Activated CD8-positive, alpha-beta memory T cell treated with anti-CD3 and anti-CD28 coated beads, Interleukin-2, amount 50 U/mL, for 1 hour (primary cell): Measurements from ENCODE around the gene NUP210.

Source experiments
- DNase-seq: peaks from one replicate; pipeline ENCODE4 v3.0.0-alpha.2; 2020; ENCODE audit errors: extremely low read depth

Gene NUP210

DNA sequence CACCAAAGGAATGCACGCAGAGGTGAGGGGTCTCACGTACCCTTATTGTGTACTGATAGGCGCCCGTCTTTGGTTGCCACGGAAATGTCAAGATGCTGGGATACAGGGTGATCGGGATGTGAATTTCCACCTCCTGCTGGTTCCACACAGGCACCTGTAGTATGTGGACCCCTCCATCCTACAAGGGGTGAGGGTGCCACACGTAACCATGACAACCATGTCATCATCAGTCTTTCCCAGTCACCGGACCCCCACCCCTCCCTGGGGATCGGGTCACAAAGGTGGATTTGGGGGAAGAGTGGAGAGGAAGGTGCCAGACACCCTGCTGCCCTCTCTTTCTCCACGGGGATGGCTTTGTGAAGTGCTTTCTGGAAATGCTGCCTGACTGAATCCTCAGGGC lies 44.7 kb downstream of the NUP210 start:
- DNase-seq, result no peak

DNA sequence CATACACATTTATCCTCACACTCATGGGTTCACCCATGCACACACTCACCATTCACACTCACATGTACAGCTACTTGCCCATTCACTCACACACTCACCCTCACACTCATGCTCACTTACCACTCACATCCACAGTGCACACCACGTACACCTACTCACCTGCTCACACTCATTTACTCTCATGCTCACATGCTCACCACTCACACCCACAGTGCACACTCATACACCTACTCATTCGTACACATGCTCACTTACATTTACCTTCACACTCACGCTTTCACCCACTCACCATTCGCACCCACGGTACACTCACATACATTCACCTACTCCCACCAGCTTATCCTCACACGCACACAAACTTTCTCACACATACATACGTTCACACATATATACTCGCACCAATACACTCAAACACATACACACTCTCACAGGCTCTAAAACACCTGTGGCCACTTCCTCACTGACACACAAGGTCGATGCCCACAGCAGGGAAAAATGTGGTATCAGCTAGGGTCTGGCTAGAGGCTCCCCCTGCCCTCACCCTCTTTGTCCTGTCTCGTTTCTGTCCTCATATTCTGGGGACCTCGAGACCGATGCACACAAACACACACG lies 46.0 kb downstream of the NUP210 start:
- DNase-seq, result no peak

DNA sequence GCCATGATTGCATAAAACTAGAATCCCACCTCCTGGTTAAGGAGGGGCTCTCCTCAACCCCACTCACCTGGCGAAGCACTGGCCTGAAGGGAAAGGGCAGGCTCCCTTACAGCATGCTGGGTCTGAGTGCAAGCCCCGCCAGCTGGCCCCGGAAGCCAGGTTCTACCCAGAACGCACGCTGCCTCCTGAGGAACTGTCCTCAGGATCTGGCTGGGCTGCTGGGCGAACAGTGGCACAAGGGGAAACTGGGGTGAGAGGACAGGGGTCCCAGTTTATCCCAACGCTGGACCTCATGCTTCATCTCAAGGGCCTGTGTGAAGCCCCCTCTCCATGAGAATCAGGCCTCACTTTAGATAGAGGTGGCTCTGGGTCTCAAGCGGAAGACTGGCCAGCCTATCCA lies 47.5 kb downstream of the NUP210 start:
- DNase-seq, result no peak

- no peak for DNase-seq
Measured at GRCh38 chr3:13372126-13372525, 48.0 kb downstream of the NUP210 start.

- DNase-seq, result no peak
Measured at GRCh38 chr3:13371100-13372075, 48.7 kb downstream of the NUP210 start.

- no peak for DNase-seq
Measured at GRCh38 chr3:13370609-13371008, 49.5 kb downstream of the NUP210 start.

DNA sequence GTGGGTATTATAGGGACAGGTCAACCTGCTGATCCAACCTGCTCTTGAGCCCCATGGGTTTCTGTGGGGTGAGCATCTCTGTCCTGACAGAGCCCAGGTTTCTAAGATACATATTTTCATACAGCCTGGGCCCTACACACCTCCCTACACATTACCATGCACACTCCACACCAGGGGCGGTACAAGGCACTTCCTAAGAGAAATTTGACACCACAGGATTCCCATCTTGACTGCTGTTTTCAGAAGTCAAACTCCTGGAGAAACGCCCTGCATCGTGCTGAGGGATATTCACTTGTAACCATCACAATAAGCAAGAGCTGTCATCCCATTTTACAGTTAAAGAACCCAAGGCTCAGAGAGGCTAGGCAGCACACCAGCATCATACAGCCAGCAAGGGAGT lies 50.1 kb downstream of the NUP210 start:
- no peak for DNase-seq

DNA sequence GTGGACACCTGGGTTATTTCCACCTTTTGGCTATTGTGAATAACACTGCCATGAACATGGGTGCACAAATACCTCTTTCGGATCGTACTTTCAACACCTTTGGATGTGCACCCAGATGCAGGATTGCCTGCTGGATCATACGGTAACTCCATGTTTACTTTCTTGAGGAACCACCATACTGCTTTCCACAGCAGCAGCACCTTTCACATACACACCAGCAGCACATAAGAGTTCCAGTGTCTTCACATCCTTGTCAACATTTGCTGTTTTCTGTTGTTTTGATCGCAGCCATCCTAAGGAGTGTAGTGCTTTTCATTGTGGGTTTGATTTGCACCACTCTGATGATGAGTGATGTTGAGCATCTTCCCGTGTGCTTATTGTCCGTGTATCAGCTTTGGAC lies 51.3 kb downstream of the NUP210 start:
- no peak for DNase-seq

GRCh38 chr3:13367728-13368127 lies 52.4 kb downstream of the NUP210 start:
- DNase-seq, result no peak

DNA sequence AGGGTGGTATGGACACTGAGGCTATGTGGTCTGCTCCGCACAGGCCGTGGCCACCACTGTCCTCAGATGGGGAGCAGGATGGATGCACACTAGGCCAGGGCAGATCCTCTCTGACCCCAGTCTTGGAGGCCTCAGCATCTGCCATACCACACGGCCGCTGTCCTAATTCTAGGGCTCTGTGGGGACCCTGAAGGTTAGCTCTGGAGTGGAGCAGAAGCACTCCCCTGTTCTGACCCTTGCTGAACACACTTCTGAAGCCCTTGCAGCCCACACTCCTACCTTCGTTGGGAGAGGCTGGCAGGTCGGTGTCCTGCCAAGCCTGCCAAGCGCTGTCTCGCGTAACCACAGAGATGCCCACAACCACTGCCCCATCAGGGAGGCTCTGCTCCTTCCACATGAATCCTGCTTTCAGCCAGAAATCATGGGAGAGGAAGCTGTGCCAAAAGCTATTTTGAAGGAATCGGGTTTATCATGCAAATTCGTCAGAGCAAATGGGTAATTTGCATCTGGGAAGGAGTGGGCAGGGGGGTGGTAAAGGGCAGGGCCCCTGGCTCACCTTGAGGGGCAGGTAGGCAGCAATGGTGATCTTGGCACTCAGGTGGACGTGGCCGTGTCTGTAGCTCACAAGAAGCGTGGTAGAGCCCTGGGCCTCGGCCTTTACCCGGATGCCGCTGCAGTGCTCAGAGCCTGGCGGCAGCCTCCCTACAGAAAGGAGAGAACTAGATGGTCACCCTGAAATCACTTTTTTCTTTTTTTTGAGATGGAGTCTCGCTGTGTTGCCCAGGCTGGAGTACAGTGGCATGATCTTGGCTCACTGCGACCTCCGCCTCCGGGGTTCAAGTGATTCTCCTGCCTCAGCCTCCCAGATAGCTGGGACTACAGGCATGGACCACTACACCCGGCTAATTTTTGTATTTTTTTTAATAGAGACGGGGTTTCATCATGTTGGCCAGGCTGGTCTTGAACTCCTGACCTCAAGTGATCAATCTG lies 54.4 kb downstream of the NUP210 start:
- DNase-seq, result no peak

DNA sequence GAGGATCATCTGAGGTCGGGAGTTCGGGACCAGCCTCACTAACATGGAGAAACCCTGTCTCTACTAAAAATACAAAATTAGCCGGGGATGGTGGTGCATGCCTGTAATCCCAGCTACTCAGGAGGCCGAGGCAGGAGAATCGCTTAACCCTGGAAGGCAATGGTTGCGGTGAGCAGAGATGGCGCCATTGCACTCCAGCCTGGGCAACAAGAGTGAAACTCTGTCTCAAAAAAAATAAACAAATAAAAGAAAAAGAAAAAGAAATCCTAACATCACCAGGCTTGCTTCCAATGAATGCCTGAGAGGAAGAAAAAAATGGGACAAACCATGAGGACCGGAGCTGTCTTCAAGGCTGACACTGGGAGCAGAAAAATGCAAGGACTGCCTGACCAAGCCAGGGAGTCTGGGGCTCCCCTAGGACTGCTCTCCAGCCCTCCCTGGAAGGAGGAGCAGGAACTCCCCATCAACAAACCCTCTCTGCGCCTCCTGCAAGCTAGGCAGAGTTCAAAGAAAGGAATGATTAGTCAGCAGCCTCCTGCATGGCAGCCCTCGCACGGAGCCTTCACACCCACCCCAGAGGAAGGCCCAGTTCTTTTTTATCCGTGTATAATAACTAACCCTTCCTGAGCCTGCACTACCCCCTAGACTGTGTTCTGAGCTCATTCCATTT lies 55.4 kb downstream of the NUP210 start:
- no peak for DNase-seq

- no peak for DNase-seq
Measured at GRCh38 chr3:13362551-13362950, 57.6 kb downstream of the NUP210 start.

- DNase-seq, result no peak
Measured at GRCh38 chr3:13359916-13360315, 60.2 kb downstream of the NUP210 start.

DNA sequence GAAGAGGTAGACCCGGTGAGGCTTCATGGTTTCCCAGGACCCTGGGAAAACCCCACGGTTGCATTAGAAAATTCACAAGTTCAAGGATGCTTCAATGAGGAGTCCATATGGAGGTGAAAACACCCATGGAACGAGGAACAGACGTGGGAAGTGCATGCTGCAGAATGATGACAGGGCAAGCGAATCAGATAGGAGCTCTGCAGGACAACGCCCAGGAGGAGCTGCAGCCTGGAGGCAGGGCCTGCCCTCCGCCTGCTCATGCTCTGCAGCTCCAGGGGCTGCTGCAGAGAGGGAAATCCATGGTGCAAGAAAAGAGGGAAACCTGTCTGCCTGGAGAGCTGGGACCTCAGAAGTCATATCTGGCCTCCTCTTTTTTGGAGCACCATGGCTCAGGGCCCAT lies 61.5 kb downstream of the NUP210 start:
- no peak for DNase-seq

- DNase-seq, result no peak
Measured at GRCh38 chr3:13358051-13358450, 62.1 kb downstream of the NUP210 start.

- no peak for DNase-seq
Measured at GRCh38 chr3:13357074-13357473, 63.0 kb downstream of the NUP210 start.

DNA sequence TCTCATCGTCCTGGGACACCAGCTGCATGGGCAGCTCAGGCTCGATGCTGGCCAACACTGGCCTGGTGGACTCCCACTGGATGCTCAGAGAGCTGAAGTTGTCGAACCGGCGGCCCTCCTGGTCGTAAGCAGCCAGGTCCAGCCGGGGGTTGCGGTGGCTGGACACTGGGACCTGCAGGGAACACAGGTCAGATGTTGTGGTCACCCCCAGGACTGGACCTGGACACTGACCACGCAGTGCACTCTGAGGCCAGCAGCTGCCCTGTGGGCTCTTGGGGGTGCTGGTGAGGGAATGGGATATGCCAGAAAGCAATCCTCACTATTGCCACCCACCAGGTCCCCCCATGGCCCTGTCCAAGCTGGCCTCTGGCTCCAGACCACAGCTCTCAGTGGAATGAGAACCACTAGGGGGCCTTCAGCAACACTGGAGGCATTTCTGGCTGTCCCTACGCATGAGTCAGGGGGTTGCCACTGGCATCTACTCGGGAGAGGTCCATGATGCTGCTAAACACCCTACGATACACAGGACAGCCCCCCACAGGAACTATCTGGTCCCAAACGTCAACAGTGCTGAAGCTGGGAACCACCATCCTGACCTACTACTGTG lies 66.1 kb downstream of the NUP210 start:
- no peak for DNase-seq

GRCh38 chr3:13353506-13353905 lies 66.6 kb downstream of the NUP210 start:
- DNase-seq, result no peak

DNA sequence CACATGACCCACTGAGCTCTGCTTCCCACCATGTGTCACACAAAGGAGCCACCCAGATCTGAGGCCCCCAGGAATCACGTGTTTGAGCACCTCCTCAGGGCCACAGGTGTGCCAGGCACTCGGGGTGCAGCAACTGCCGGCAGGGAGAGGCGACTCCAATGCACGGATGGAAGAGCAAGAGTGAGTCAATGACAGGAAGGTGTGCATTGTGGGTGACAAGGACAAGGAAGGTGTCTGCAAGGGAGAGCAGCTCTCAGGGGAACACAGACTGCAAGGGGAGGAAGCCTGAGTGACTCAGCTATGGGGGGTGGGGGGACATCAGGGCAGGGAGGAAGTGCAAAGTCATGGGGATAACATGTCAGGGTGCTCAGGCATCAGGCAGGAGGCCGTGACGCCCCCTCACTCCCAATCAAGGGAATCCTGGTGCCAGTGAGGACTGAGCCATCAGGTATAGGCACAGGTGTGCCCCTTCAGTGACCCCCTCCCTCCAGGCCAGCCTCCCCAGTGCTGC lies 67.4 kb downstream of the NUP210 start:
- no peak for DNase-seq

- DNase-seq, result no peak
Measured at GRCh38 chr3:13349823-13350222, 70.3 kb downstream of the NUP210 start.
